ENCODE measurements around the gene RIT2. TPM values are rescaled to one million over a fixed set of nuclear protein-coding genes. Genes with fewer than 3 reads are reported as not detected.

The RIT2 gene
- total RNA-seq, 1 experiment from 2014 or later, result 1.5 TPM

DNA sequence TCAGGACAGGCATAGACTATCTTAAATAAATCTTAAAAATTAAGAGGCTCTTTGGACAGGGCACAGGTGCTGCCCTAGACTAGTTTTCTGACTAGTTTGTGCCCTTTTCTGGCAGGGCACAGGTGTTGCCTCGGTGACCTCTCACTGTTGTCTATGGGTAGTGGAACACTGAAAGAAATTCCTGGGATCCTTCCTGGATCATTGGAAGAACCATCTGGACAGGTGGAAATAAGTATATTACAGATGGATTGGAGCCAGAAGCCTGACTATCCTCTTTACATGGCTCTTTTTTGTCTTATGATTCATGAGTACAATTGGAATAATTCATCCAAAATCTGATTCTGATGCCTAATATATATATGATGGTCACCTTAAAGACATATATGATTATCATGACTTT, 286.6 kb downstream of the RIT2 start:
- TF ChIP-seq, protein P1, sequence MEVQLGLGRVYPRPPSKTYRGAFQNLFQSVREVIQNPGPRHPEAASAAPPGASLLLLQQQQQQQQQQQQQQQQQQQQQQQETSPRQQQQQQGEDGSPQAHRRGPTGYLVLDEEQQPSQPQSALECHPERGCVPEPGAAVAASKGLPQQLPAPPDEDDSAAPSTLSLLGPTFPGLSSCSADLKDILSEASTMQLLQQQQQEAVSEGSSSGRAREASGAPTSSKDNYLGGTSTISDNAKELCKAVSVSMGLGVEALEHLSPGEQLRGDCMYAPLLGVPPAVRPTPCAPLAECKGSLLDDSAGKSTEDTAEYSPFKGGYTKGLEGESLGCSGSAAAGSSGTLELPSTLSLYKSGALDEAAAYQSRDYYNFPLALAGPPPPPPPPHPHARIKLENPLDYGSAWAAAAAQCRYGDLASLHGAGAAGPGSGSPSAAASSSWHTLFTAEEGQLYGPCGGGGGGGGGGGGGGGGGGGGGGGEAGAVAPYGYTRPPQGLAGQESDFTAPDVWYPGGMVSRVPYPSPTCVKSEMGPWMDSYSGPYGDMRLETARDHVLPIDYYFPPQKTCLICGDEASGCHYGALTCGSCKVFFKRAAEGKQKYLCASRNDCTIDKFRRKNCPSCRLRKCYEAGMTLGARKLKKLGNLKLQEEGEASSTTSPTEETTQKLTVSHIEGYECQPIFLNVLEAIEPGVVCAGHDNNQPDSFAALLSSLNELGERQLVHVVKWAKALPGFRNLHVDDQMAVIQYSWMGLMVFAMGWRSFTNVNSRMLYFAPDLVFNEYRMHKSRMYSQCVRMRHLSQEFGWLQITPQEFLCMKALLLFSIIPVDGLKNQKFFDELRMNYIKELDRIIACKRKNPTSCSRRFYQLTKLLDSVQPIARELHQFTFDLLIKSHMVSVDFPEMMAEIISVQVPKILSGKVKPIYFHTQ (CRISPR knock-in tag; IDR thresholded peaks at IDR 0.05), result no peak
- no peak for TF ChIP-seq ZNF416 (CRISPR knock-in tag; IDR thresholded peaks at IDR 0.05)
- TF ChIP-seq, protein P2, sequence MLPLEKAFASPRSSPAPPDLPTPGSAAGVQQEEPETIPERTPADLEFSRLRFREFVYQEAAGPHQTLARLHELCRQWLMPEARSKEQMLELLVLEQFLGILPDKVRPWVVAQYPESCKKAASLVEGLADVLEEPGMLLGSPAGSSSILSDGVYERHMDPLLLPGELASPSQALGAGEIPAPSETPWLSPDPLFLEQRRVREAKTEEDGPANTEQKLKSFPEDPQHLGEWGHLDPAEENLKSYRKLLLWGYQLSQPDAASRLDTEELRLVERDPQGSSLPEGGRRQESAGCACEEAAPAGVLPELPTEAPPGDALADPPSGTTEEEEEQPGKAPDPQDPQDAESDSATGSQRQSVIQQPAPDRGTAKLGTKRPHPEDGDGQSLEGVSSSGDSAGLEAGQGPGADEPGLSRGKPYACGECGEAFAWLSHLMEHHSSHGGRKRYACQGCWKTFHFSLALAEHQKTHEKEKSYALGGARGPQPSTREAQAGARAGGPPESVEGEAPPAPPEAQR (CRISPR knock-in tag; IDR thresholded peaks at IDR 0.05), result no peak
- no peak for TF ChIP-seq CBFB (CRISPR knock-in tag; IDR thresholded peaks at IDR 0.05; ENCODE audit: low read depth)
- no peak for TF ChIP-seq NR3C1 (CRISPR knock-in tag; conservative IDR thresholded peaks at IDR 0.05; ENCODE audit: low read depth)
- TF ChIP-seq, protein P3, sequence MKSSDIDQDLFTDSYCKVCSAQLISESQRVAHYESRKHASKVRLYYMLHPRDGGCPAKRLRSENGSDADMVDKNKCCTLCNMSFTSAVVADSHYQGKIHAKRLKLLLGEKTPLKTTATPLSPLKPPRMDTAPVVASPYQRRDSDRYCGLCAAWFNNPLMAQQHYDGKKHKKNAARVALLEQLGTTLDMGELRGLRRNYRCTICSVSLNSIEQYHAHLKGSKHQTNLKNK (CRISPR knock-in tag; IDR thresholded peaks at IDR 0.05), result no peak
- no peak for TF ChIP-seq NFATC4 (CRISPR knock-in tag; IDR thresholded peaks at IDR 0.05)
- TF ChIP-seq NR1H2 (CRISPR knock-in tag; IDR thresholded peaks at IDR 0.05), result no peak
- no peak for TF ChIP-seq TP53 (CRISPR knock-in tag; IDR thresholded peaks at IDR 0.05)
- no peak for TF ChIP-seq GABPB1 (CRISPR knock-in tag; IDR thresholded peaks at IDR 0.05)
- TF ChIP-seq, protein P4, sequence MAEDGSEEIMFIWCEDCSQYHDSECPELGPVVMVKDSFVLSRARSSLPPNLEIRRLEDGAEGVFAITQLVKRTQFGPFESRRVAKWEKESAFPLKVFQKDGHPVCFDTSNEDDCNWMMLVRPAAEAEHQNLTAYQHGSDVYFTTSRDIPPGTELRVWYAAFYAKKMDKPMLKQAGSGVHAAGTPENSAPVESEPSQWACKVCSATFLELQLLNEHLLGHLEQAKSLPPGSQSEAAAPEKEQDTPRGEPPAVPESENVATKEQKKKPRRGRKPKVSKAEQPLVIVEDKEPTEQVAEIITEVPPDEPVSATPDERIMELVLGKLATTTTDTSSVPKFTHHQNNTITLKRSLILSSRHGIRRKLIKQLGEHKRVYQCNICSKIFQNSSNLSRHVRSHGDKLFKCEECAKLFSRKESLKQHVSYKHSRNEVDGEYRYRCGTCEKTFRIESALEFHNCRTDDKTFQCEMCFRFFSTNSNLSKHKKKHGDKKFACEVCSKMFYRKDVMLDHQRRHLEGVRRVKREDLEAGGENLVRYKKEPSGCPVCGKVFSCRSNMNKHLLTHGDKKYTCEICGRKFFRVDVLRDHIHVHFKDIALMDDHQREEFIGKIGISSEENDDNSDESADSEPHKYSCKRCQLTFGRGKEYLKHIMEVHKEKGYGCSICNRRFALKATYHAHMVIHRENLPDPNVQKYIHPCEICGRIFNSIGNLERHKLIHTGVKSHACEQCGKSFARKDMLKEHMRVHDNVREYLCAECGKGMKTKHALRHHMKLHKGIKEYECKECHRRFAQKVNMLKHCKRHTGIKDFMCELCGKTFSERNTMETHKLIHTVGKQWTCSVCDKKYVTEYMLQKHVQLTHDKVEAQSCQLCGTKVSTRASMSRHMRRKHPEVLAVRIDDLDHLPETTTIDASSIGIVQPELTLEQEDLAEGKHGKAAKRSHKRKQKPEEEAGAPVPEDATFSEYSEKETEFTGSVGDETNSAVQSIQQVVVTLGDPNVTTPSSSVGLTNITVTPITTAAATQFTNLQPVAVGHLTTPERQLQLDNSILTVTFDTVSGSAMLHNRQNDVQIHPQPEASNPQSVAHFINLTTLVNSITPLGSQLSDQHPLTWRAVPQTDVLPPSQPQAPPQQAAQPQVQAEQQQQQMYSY (CRISPR knock-in tag; IDR thresholded peaks at IDR 0.05), result no peak
- TF ChIP-seq HMGA2 (CRISPR knock-in tag; IDR thresholded peaks at IDR 0.05), result no peak
- TF ChIP-seq ZNF671 (CRISPR knock-in tag; IDR thresholded peaks at IDR 0.05), result no peak
- no peak for TF ChIP-seq ETV6 (CRISPR knock-in tag; IDR thresholded peaks at IDR 0.05)
- TF ChIP-seq TEAD4 (CRISPR knock-in tag; IDR thresholded peaks at IDR 0.05), result no peak
- no peak for TF ChIP-seq NR2C2 (CRISPR knock-in tag; IDR thresholded peaks at IDR 0.05)
- TF ChIP-seq IRF2 (CRISPR knock-in tag; IDR thresholded peaks at IDR 0.05; ENCODE audit: borderline replicate concordance, low read depth), result no peak
- TF ChIP-seq NFYB (CRISPR knock-in tag; conservative IDR thresholded peaks at IDR 0.05; ENCODE audit: low read depth), result no peak
- Mint-ChIP-seq H3K27me3 (ENCODE audit: low read depth) (no peaks in the 10 kb centered on the region), H3K4me3 (no peak overlapping the region), H3K36me3 (no peaks in the 10 kb centered on the region; the same call in 1 of the 2 replicates), H3K27ac (no peak overlapping the region), H3K9me3 (no peaks in the 10 kb centered on the region), H3K4me1 (peaks cover 26% of the 10 kb centered on the region)
- ChIA-PET CTCF (no interaction called here), POLR2A (no interaction called here)
- no peak for ATAC-seq
- no peak for DNase-seq (ENCODE audit: low spot score)

DNA sequence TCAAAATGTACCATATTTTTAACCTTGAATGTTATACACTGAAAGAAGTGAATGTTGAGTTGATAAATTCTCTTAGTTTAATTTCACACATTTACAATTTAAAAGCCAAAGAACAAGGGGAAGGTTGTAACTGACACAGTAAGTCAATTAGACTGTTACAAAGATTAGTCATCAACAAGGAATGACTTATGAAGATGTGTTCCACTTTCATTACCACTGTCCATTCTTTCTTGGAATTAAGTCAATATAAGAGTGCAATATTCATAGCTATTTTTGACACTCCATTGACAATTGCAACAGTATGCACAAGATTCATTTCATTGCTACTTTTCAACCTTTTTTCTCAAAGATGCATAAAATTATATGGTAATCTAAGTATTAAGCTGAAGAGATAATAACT, 291.3 kb downstream of the RIT2 start:
- Mint-ChIP-seq H3K27ac (no peak overlapping the region), H3K9me3 (no peaks in the 10 kb centered on the region; the same call in 1 of the 2 replicates), H3K27me3 (ENCODE audit: low read depth) (no peaks in the 10 kb centered on the region), H3K36me3 (no peaks in the 10 kb centered on the region; the same call in 1 of the 2 replicates), H3K4me1 (peaks cover 43% of the 10 kb centered on the region), H3K4me3 (no peak overlapping the region)
- ATAC-seq (no peak), DNase-seq (ENCODE audit: low spot score) (no peak)
- POLR2A ChIA-PET, result no interaction called here
- CTCF ChIA-PET, result no interaction called here
- TF ChIP-seq, protein P5, sequence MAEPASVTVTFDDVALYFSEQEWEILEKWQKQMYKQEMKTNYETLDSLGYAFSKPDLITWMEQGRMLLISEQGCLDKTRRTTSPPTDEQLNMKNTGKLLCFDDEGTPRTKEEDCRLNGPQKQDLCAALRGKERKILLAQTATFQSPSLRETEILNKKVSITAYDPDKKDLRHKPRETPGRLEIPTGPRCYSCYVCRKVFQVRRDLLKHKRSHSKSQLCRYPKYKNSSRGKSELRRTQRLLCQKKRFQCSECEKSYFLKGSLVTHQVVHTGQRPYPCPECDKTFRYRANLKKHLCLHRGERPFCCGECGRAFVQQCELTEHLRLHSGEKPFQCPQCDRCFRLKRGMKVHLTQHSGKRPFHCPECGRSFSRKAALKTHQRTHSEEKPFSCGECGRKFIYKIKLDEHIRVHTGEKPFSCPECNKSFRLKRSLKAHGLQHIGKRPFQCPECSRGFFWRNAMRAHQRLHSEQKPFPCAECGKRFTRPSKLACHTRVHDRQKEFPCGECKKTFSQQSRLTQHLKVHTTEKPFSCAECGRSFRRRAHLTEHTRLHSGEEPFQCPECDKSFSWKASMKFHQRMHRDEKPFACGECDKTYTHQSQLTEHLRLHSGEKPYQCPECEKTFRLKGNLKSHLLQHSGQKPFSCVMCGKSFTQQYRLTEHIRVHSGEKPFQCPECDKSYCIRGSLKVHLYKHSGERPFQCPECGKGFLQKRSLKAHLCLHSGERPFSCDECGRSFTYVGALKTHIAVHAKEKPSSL (CRISPR knock-in tag; conservative IDR thresholded peaks at IDR 0.05), result no peak
- TF ChIP-seq KAT7 (CRISPR knock-in tag; IDR thresholded peaks at IDR 0.05; ENCODE audit: borderline replicate concordance) (no peak), IRF2 (CRISPR knock-in tag; IDR thresholded peaks at IDR 0.05; ENCODE audit: borderline replicate concordance, low read depth) (no peak), ATF1 (CRISPR knock-in tag; IDR thresholded peaks at IDR 0.05) (no peak), ESRRA (CRISPR knock-in tag; IDR thresholded peaks at IDR 0.05; ENCODE audit: borderline replicate concordance) (no peak)
- TF ChIP-seq, protein P6, sequence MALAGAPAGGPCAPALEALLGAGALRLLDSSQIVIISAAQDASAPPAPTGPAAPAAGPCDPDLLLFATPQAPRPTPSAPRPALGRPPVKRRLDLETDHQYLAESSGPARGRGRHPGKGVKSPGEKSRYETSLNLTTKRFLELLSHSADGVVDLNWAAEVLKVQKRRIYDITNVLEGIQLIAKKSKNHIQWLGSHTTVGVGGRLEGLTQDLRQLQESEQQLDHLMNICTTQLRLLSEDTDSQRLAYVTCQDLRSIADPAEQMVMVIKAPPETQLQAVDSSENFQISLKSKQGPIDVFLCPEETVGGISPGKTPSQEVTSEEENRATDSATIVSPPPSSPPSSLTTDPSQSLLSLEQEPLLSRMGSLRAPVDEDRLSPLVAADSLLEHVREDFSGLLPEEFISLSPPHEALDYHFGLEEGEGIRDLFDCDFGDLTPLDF (CRISPR knock-in tag; IDR thresholded peaks at IDR 0.05), result no peak
- TF ChIP-seq, protein P7, sequence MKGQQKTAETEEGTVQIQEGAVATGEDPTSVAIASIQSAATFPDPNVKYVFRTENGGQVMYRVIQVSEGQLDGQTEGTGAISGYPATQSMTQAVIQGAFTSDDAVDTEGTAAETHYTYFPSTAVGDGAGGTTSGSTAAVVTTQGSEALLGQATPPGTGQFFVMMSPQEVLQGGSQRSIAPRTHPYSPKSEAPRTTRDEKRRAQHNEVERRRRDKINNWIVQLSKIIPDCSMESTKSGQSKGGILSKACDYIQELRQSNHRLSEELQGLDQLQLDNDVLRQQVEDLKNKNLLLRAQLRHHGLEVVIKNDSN (CRISPR knock-in tag; IDR thresholded peaks at IDR 0.05), result no peak

All from WTC11 (cell line).